Esophagus squamous epithelium (tissue), 5 donors: ENCODE measurements around the gene DIRAS1. TPM values are rescaled to one million over a fixed set of nuclear protein-coding genes. Genes with fewer than 3 reads are reported as not detected.

Experiments
- DNase-seq: peaks from one replicate; lab custom pipeline; 2025; lab: John Stamatoyannopoulos, UW
- H3K27ac ChIP-seq, 4 donors: fragments of 200-600 bp; sonication (generic); one replicate each; pipeline ENCODE4 v1.5.1; 2016 to 2019; ENCODE audit warnings: mild to moderate bottlenecking in 1 of 4
- H3K27me3 ChIP-seq, 4 donors: fragments of 200-600 bp; sonication (generic); 1 replicate in 3 of 4; 2 replicates in 1 of 4; pipeline versions ENCODE4 v1.5.1 to v1.6.0; 2017 to 2021; ENCODE audit warnings: antibody characterized with exemption in 1 of 4
- H3K36me3 ChIP-seq, 3 donors: fragments of 200-600 bp; sonication (generic); one replicate each; pipeline ENCODE4 v1.5.1; 2016 to 2019
- H3K4me1 ChIP-seq, 3 donors: fragments of 200-600 bp; sonication (generic); one replicate each; pipeline ENCODE4 v1.5.1; 2017 to 2019
- H3K4me3 ChIP-seq, 4 donors: fragments of 200-600 bp; sonication (generic); 1 replicate in 3 of 4; 2 replicates in 1 of 4; pipeline ENCODE4 v1.5.1; 2016 to 2019; ENCODE audit warnings: mild to moderate bottlenecking in 2 of 4, moderate library complexity in 1 of 4
- H3K9me3 ChIP-seq, 3 donors: fragments of 200-600 bp; sonication (generic); one replicate each; pipeline ENCODE4 v1.5.1; 2016 to 2019
- CTCF ChIP-seq, 6 experiments: fragments of 450-650 bp in 4 of 6; fragments of 200-600 bp in 2 of 6; sonication (generic) in 2 of 6; IDR thresholded peaks; one replicate each; pipeline ENCODE4 v1.5.1; 2016 to 2019; ENCODE audit warnings: antibody characterized with exemption in 6 of 6, mild to moderate bottlenecking in 4 of 6, moderate library complexity in 4 of 6
- POLR2A ChIP-seq, 4 donors: fragments of 450-650 bp; IDR thresholded peaks; one replicate each; pipeline ENCODE4 v1.6.1; 2017; ENCODE audit warnings: antibody characterized with exemption in 4 of 4, mild to moderate bottlenecking in 4 of 4, moderate library complexity in 3 of 4
- WGBS, 2 donors: methylation state at CpG; one replicate each; pipeline ENCODE4 v1.1.5; 2018; 5-methylcytosine and 5-hydroxymethylcytosine counted together
- intact Hi-C: fragments of 100-400 bp; cut with DNase I; formaldehyde crosslinking; loops from one replicate; pipeline ENCODE4 v1.15.0; 2022
- total RNA-seq, 4 donors: library from RNA; depleted of rRNA; stranded (reverse); fragments of >200 nt; gene quantifications; one replicate each; pipeline ENCODE4 v1.1.0, GENCODE V29; 2016
- donor health status: DM: yes; HTN: yes; CAD: no.

The DIRAS1 gene
- total RNA-seq, 4 donors from 2014 or later, result 0.61 to 2.2 (median 1.4) TPM

GRCh38 chr19:2734589-2735288 lies 13.6 kb upstream of the DIRAS1 start:
- WGBS, 2 donors, result 70 to 86% methylated on average over 12 to 22 of the region's 26 CpGs
- Histone ChIP-seq H3K4me3 (no peak overlapping the region), H3K27ac (no peak overlapping the region), H3K27me3 (no peaks in the 10 kb centered on the region), H3K9me3 (no peaks in the 10 kb centered on the region), H3K4me1 (peaks cover 0 to 30% (median 10%) of the 10 kb centered on the region in 3 donors), H3K36me3 (peaks cover 0 to 51% (median 6%) of the 10 kb centered on the region in 3 donors)
- DNase-seq, result no peak
- no peak for TF ChIP-seq CTCF (IDR thresholded peaks at IDR 0.05)
- no peak for TF ChIP-seq POLR2A (IDR thresholded peaks at IDR 0.05)
- intact Hi-C loops, result no loop called here

- Histone ChIP-seq H3K27ac (no peak overlapping the region), H3K27me3 (no peaks in the 10 kb centered on the region), H3K4me3 (no peak overlapping the region), H3K4me1 (peaks cover 0 to 23% (median 6%) of the 10 kb centered on the region in 3 donors), H3K9me3 (no peaks in the 10 kb centered on the region), H3K36me3 (peaks cover 0 to 51% (median 6%) of the 10 kb centered on the region in 3 donors)
- TF ChIP-seq POLR2A (IDR thresholded peaks at IDR 0.05) (no peak), CTCF (IDR thresholded peaks at IDR 0.05) (no peak)
- WGBS, 2 donors, result 68 to 76% methylated on average over 23 to 26 of the region's 35 CpGs
- DNase-seq, result no peak
- intact Hi-C loops, result no loop called here
These were observed 12.9 kb upstream of the DIRAS1 start for GRCh38 chr19:2733930-2734588.

- Histone ChIP-seq H3K27me3 (peaks cover 0 to 11% (median 0%) of the 10 kb centered on the region in 4 donors), H3K9me3 (no peaks in the 10 kb centered on the region), H3K27ac (no peak overlapping the region), H3K4me3 (no peak overlapping the region), H3K4me1 (peaks cover 0 to 12% (median 0%) of the 10 kb centered on the region in 3 donors), H3K36me3 (peaks cover 0 to 51% (median 6%) of the 10 kb centered on the region in 3 donors)
- DNase-seq, result no peak
- TF ChIP-seq CTCF (IDR thresholded peaks at IDR 0.05) (no peak), POLR2A (IDR thresholded peaks at IDR 0.05) (no peak)
- intact Hi-C loops, result no loop called here
- WGBS, 2 donors, result no CpG with 5 or more reads among the region's 38 CpGs
These were observed 11.7 kb upstream of the DIRAS1 start for GRCh38 chr19:2732883-2733282.

- H3K36me3 ChIP-seq, result peaks cover 0 to 51% (median 6%) of the 10 kb centered on the region in 3 donors
- 98% methylated on average over 9 of the region's 33 CpGs; no CpG with 5 or more reads in 1 of the 2 donors for WGBS, 2 donors
These were observed 11.1 kb upstream of the DIRAS1 start for GRCh38 chr19:2732157-2732725.

More at GRCh38 chr19:2732157-2732725, 11.1 kb upstream of the DIRAS1 start:
- Histone ChIP-seq H3K4me1 (peaks cover 0 to 15% (median 2%) of the 10 kb centered on the region in 3 donors), H3K4me3 (no peak overlapping the region), H3K27me3 (peaks cover 0 to 18% (median 1%) of the 10 kb centered on the region in 4 donors), H3K9me3 (no peaks in the 10 kb centered on the region), H3K27ac (no peak overlapping the region)
- intact Hi-C loops, result no loop called here
- DNase-seq, result no peak
- no peak for TF ChIP-seq POLR2A (IDR thresholded peaks at IDR 0.05)
- TF ChIP-seq CTCF (IDR thresholded peaks at IDR 0.05), result no peak
